ENCODE results near the gene AUTS2.

Gene AUTS2

DNA sequence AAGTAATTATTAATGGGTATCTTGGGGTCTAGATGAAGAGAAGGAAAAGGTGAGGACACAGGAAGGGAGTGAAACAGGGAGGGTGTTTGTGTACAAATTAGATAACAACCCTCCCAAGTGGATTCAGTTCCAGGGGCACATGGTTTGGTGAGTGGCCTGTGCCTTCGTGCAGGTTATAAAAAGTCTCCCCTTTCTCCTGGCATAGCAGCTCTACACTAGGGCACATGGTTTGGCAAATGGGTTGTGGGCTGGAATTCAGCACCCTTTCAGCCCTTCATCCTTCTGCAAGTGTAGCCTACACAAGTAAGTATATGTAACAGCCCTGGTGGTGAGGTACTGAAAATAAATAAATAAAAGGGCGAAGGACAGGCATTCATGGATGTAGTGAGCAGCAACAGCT is 359.4 kb downstream of the AUTS2 start:
- no peak for DNase-seq

DNA sequence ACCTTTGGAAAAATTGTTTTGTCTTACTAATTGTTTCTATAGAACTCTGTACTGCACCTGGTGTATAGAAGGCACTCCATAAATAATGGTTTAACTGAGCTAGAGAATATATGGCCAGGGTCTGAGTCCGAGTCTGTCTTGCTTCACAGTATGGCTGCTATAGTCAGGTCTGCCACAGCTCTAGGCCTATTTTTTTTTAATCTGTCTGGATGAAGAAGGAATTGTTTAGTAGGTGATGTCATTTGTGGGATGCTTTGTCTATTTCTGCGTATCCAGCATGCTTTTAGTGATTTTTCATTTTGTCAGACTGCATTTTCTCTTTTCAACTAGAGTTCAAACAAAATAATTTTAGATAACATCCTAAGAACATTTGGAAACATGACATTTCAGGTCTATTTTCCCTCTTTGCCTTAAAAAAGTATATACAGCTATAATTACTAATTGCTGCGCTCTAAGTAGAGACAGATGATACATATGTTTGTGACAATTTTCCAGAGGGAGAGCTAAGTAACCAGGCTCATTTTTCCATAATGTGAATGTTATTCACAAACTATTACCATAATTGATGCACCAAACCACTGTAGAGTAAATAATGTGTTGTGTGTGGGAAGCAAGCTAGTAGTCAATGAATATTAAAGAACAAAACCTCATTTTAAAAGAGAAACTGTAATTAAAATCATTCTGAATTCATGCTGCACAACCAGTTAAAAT is 361.7 kb downstream of the AUTS2 start:
- DNase-seq: no peak

DNA sequence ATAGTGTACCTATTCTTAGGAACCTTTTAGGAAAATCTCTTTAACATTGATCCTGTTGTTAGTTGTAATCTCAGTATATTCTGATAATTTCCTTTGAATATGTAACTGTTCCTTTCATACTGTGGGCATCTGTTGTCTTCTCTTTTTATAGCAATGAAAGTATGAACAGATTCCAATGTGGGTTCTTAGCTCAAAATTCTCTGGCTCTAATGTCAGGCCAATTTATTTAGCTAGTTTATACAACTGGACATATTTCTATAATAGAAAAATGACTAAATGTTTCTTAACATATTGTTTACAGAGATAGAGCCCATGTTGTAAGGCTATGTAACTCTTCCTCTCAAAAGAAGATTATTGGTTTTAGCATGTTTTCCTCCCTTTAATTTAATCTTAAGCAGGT is 363.2 kb downstream of the AUTS2 start:
- no peak for DNase-seq

DNA sequence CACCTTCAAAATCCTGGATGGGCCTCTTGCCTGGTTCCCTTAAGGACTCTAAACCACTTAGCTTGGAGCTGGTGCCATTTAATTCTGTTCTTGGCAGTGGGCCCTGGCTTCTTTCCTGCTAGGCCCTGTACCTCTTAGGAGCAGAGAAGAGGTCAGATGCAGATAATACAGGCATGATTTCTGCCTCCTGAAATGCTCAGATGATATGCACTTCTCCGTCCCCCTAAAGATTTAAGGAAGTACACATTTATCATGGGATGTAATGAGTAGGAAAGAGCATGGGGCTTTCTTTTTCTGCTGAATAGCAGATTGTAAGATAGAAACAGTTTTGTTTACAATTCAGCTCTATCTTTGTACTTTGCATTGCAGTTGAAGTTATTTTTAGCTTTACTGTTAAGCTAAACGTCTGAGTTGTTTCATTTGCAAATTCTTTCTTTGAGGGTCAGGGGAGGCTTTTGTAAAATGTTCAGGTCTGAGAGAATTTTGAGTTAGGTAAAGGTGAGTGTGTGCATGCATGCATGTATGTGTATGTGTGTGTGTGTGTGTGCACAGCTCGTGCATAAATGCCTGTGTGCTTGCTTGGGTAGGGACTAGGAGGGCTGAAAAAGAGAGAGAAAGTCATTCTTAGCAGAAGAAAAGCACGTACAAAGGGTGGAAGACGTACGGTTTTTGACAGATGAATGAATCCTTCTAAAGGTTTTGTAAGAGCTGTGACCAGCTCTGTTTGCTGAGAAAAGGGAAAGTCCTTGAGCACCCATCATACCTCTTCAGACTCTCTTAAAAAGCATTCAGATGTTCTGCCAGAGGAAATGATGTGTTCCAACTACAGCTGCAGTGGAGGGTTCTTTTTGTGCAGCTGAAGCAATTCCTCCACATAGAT is 364.2 kb downstream of the AUTS2 start:
- DNase-seq: peak in 1 of 2 experiments; percentile 64

DNA sequence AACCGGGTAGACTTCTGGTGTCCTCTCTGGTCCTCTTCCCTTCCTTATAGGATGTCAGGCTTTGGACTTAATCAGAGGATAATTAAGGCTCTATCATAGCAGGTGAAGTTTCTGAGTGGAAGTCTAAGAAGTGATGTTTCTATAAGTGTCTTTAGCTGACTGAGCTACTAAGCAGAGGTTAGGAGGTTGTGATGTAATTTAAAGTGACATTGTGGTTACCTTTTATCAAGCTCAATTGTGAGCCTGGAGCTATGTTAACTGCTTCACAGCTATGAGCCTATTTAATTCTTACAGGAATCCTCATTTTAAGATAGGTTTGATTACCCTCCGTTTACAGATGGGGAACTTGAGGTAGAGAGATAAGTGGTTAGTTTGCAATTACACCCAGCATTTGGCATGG is 365.1 kb downstream of the AUTS2 start:
- no peak for DNase-seq

DNA sequence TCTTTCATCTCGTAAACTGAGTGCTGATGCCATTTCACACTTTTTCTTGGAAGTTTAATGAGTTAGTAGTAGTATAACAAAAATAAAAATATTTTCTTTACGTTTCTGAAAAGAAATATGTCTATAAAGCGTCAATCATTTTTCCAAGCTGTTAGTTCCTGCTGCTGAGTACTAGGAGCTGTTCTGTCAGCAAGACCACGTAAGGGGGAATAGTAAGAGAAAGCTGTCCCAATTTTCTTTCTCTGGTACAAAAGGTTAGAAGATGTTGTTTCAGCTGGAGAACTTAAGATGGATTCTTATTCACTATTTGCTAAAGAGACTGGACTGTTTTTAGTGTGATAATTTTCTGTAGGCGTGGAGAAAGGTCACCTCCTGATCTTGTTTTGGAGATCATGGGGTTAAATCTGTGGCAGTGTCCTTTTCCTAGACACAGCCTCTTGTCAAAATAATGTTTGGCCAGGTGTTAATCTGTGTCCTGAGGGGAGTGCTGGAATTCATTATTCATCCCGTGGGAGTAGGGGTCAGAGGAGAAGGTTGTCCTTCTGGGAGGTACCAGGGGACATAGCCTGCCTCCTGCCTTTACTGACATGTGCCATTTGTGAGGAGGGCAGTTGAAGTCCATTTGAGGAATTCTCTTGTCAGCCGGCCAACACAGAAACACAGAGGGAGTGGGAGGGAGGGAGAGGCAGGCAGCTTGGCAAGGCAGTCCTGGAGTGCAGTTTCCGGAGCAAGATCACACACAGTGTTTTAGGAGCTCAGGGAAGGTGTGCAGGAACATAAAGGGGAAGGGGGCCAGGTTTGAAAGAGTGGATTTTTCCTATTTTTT is 368.7 kb downstream of the AUTS2 start:
- DNase-seq: peak in 1 of 2 experiments; percentile 5

DNA sequence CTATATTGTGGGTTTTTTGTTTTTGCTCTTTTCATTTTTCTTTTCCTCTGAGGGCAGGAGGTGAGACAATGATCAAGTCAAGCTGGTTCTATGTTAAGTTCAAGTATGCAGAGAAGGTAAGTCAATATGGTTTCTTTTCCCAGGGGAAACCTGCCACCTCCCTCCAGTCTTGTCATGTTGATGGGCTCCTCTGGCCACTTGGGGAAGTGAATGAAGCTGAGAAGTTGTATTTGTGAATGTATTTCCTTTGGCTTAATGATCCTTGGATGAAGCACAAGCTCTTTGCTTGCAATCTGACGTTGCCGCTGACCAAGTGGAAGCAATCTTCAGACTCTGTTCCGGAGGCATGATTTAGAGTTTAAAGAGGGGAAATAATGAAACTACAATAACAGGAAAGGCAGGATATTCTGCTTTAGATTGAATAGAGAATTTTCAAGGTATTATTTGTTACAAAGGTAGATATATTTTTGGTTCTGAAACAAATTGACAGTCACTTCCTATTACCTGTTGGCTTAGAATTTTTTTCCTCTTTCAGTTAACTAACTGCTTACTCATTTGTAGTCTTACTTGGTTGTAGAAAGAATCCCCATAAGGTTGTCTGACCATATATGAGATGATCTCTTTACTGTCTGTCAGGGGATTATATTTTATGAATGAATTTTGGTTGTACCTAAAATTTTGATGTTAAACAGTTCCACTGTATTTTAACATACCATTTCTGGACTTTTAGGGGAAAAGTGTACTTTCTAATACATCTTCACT is 369.6 kb downstream of the AUTS2 start:
- DNase-seq: no peak

DNA sequence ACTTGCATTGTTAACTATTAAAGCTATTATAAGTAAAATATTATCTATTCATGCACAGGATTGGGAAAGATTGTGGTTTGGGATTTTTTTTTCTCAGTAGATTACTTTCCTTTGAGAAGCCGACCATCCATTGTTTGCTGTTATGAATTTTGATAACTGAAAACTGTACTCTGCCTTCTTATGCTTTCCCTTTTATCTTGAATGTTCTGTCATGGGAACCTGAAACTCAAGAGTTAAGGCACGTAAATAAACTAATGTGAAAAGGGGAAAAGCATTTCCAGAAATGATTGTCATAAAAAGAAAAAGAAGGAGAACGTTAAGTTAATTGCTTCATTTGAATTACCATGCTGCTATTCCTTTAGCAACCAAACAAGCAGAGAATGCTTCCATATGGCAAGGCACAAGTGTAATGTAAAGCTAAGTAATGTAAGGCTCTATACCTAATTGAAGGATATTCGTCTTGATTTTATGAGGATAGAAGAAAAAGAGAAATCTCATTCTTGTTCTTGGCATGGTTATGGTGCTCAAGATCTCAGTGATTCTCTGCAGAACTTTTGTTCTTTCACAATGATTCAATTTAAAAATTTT is 370.8 kb downstream of the AUTS2 start:
- DNase-seq: no peak

DNA sequence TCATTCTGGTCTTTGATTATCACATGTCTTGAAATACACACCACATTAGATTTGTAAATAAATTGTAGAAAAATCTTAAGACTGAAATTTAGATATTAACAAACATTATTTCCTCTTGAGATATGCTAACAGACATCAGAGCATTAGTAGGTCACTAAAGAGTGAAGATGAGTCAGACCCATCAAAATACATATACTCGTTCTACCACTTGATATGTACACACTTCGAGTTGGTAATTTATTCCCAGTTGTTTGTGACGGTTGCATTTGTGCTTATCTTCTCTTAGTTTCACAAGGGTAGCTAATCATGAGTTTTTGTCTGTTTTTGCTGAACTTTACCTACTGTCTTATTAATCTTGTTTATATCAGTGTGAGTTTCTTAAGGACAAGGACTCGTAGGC is 383.4 kb downstream of the AUTS2 start:
- no peak for DNase-seq

DNA sequence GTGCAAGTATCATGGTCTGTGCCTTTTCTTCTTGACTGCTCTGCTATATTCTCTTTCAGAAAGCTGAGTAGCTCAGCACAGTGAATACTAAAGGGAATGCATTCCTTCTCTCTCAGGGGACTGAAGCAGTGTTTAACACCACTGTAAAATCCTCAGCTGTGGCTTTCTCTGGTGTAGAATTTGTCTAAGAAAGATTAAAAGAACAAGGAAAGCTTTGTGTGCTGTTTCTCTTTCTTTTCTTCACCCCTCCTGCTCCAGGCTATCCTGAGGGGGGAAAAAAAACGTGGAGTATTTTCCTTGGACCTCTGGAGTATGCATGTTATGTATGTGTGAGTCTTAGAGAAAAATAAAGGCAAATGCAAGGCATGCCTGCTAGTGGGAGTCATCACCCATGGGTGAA is 383.9 kb downstream of the AUTS2 start:
- DNase-seq: no peak

DNA sequence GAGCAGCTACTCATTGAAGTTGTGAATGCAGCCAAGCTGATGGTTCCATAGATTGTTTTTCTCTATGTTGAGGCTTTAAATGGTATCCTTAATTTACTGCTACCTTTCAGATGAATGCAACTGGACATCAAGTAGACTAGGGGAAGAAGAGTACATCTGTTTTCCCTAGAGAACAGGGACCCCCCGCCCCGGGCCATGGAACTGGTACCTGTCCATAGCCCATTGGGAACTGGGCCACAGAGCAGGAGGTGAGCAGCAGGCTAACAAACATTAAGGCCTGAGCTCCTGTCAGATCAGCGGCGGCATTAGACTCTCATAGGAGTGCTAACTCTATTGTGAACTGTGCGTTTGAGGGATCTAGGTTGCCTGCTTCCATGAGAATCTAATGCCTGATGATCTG is 391.3 kb downstream of the AUTS2 start:
- DNase-seq: no peak

DNA sequence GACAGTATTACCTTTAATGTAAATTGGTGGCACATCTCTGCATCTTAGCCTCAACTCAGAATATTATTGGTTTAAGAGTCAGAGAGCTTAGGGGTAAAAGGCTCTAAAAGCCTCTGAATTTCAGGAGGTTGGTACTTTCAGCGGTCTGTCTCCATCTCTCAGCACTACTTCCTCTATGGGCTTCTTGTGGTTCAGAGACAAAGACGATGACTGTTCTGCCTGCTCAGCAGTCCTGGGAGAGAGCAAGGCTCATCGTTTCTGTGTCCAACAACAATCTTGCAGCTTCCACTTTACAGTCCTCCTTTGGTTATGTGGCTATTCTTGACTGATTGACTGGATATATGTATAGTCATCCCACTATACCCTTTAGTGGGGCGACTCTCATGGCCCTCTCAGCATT is 394.7 kb downstream of the AUTS2 start:
- no peak for DNase-seq

DNA sequence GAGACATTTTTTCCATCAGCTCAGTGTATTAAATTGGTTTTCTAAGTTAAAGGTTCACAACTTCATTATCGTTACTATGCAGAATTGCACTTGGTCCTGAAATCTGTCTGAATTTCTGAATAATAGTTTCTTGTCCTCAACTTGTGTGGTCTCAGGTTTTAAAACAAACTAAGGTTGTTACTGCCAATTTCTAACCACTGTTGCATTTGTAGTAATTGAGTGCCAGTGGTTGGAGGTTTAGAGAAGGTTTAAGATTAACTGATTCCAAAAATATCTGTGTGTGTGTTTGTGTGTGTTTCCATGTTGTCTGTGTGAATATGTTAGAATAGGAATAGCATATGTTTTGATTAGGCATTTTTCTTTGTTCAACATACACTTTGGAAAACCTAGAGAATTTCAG is 395.9 kb downstream of the AUTS2 start:
- no peak for DNase-seq

DNA sequence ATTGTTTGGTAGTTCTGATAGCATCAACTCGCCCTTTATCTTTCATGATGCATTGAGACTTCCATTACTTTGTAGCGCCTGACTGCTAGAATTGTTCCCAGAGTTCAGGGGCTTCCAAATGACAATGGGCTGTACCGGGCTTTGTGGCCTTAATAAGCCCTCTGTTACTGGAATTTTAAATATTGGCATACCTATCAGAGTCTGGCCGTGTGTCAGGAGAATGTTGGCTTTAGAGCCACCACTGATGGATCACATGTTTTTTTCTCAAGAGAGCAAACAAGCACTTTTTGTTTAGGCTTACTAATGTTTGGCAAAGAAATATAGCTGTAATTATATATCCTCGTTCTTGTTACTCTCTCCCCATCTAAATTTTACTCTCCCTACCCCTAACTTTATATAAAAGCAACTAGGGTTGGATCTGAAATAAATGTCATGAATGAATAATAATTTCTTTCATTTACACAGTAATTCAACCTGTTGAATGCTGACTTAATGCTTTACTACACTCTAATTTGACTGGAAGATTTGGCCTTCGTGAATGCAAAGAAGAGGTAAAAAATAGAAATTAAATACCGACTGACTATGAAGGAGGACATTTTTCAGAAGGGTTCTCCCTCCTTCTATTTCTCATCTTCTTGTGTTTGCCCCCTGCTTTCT is 396.7 kb downstream of the AUTS2 start:
- no peak for DNase-seq

DNA sequence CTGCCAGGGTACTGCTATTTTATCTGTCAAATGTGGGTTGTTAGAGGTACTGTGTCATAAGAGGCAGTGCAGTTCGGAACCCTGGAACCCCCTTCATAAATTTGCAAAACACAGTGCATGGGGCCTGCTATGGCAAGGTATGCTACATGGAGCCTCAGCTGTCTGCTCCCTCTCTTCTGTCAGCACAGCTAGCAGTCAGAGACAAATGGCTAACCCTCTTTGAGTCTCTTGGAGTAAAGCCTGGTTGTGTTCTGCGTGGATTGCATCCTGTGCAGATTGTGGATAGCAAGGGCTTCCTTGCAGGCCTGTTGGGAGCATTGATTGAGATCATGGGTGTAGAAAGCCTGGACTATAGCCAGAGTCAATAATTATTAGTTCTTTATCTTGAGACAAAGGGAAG is 397.8 kb downstream of the AUTS2 start:
- no peak for DNase-seq

DNA sequence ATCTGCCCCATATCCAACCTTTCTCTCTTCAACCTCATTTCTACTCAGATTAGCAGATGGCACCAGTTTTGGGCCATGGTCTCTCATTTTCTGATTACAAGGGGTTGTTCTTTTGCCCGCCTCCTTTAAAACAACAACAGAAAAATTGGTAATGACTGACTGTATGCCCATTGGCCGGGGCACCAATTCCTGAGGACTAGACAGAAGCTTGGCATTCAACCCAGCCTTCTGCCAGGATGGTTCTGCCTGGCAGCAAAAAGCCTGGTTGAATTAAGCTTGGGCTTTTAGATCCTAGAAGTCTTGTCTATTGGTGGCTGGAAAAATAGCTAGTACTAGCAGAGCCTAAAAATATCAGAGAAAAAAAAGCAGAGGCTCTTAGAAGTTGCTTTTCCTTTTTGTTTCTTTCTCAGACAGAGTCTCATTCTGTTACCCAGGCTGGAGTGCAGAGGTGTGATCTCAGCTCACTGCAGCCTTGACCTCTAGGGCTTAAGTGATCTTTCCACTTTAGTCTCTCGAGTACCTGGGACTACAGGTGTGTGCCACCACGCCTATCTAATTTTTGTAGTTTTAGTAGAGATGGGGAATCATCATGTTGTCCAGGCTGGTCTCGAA is 402.6 kb downstream of the AUTS2 start:
- DNase-seq: peak; percentile 12 to 61

DNA sequence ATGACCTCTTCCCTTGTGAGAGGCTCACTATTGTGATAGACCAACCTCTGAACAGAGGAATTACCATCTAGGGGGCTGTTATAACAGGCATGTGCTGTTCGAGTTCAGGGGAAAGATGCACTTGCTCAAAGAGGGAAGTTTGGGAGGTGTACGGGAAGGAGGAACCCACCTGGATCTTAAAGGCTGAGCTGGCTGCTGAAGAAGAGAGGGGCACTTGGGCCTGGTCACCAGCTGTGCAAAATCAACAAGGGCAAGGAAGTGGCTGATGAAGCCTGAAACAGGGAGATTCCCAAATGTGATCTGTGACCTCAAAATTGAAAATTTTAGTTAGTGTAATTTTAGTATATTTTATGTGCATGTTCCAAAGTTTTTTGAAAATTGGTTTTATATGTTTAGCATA is 407.2 kb downstream of the AUTS2 start:
- DNase-seq: no peak

DNA sequence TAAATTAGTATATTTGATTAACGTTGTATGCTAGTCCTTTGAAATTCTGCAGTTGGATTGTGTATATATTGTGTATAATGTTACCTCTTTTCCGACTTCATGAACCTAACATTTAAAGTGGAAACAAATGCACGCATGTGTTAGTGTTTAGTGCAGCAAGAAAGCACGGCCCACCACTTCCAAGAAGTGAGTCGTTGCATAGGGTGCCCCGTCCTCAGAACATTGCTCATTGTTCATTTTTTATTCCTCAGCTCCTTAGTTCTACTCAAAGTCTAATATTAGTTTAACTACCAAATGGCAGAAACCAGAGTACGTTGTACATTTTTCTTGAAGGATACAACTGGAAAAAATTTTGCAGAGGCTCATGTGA is 407.6 kb downstream of the AUTS2 start:
- DNase-seq: no peak

DNA sequence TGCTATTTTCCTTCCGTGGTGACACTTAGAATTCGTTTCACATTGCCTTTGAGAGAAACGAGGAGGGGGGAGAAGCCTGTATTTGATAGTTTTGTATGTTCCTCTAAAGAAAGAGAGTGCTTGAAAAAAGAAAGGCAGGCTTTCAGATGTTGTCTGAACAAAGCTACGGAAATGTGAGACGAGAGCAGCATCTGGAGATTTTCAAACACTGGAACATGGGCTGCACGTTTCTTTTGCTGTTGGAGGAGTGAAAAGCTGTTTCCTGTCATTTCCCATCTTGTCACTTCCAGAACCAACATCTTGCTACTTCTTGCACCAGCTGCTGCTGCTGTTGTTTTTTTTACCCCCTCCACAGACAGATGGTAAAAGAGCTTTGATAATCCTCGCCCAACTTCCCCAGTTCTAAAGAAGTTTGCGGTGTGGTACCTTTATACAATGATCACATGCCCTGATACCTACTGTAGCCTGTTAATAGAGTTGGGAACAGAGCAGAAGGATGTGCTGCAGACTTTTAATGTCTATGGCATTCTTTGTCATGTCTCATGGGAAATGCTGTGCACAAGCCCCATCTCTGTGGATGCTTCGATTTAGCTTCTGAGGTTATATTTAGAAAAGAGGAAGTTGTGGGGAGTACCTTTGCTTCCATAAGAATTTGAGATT is 408.1 kb downstream of the AUTS2 start:
- no peak for DNase-seq

DNA sequence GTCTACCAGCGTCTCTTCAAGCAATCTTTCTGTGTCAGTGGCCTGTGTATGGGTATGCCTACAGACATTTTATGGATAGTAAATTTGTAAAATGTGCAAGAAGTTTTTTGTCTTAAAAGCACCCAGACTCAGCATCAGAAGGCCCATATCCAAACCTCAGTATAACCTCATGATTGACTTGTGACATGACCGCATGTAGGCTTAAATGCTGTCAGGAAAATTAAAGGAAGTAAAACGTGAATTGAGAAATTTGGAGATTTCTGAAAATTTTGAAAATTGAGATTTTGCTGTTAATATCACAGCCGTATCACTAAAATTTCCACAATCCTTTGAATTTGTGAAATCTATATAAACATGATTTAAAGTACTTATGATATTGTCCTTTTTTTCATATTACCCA is 410.2 kb downstream of the AUTS2 start:
- DNase-seq: no peak
